ENCODE data around the gene GIGYF2. TPM values are rescaled to one million over a fixed set of nuclear protein-coding genes. Genes with fewer than 3 reads are reported as not detected.

GIGYF2 gene
- total RNA-seq, 1 donor from 2014 or later, result 59.9 TPM

- DNase-seq, result no peak
- Histone ChIP-seq H3K4me1 (no peaks in the 10 kb centered on the region), H3K9me3 (replicated peaks) (no peaks in the 10 kb centered on the region), H3K36me3 (peaks cover 18% of the 10 kb centered on the region), H3K27ac (replicated peaks) (no peak overlapping the region), H3K4me3 (no peak overlapping the region), H3K27me3 (ENCODE audit: low read depth) (no peaks in the 10 kb centered on the region)
- intact Hi-C loops (cut with micrococcal nuclease), result no loop called here
- TF ChIP-seq, protein P1, sequence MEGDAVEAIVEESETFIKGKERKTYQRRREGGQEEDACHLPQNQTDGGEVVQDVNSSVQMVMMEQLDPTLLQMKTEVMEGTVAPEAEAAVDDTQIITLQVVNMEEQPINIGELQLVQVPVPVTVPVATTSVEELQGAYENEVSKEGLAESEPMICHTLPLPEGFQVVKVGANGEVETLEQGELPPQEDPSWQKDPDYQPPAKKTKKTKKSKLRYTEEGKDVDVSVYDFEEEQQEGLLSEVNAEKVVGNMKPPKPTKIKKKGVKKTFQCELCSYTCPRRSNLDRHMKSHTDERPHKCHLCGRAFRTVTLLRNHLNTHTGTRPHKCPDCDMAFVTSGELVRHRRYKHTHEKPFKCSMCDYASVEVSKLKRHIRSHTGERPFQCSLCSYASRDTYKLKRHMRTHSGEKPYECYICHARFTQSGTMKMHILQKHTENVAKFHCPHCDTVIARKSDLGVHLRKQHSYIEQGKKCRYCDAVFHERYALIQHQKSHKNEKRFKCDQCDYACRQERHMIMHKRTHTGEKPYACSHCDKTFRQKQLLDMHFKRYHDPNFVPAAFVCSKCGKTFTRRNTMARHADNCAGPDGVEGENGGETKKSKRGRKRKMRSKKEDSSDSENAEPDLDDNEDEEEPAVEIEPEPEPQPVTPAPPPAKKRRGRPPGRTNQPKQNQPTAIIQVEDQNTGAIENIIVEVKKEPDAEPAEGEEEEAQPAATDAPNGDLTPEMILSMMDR (IDR thresholded peaks at IDR 0.05; ENCODE audit: borderline replicate concordance), result no peak
Observed at GRCh38 chr2:232741972-232742371, 44.8 kb downstream of the GIGYF2 start.

- TF ChIP-seq, protein P1 (IDR thresholded peaks at IDR 0.05; ENCODE audit: borderline replicate concordance), result no peak
- Histone ChIP-seq H3K36me3 (peaks cover 31% of the 10 kb centered on the region), H3K27ac (replicated peaks) (no peak overlapping the region), H3K27me3 (ENCODE audit: low read depth) (no peaks in the 10 kb centered on the region), H3K9me3 (replicated peaks) (no peaks in the 10 kb centered on the region), H3K4me3 (no peak overlapping the region), H3K4me1 (no peaks in the 10 kb centered on the region)
- DNase-seq, result no peak
- intact Hi-C loops (cut with micrococcal nuclease), result no loop called here
Observed at GRCh38 chr2:232744963-232745362, 47.8 kb downstream of the GIGYF2 start.

DNA sequence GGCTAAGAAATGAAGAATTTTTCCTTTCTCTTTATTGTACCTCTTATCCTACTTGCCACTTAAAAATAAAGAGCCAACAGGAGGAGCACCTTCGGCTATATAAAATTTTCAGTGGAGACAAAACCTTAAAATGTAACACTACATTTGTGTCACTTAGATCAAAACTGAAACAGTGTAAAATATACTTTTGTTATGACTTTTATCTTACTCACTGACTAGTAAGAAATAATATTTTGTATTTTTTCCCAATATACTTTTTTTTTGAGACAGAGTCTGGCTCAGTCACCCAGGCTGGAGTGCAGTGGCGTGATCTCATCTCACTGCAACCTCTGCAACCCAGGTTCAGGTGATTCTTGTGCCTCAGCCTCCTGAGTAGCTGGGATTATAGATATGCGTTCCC lies 50.9 kb downstream of the GIGYF2 start:
- Histone ChIP-seq H3K9me3 (replicated peaks) (no peaks in the 10 kb centered on the region), H3K27ac (replicated peaks) (no peak overlapping the region), H3K4me3 (no peak overlapping the region), H3K4me1 (no peaks in the 10 kb centered on the region), H3K27me3 (ENCODE audit: low read depth) (no peaks in the 10 kb centered on the region), H3K36me3 (peaks cover 57% of the 10 kb centered on the region)
- intact Hi-C loops (cut with micrococcal nuclease), result no loop called here
- TF ChIP-seq, protein P1 (IDR thresholded peaks at IDR 0.05; ENCODE audit: borderline replicate concordance), result no peak
- no peak for DNase-seq

DNA sequence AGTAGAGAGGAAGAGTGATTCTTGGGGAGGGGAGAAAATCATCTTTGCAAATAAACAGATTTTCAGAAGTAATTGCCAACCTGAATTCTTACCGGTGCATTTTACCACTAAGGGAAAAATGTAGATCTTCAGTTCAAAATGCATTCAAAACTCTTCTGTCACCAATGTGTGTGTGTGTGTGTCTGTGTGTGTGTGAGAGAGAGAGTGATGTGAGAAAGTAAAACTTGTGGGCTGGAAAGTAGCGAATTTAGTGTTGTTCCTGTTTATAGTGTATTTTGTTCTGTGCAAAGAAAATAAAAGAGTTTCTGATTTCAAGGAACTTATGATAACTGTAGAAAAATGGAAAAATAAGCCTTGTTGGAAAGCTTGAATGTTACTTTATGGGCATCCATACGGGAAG lies 52.2 kb downstream of the GIGYF2 start:
- DNase-seq, result no peak
- Histone ChIP-seq H3K27me3 (ENCODE audit: low read depth) (no peaks in the 10 kb centered on the region), H3K4me1 (no peaks in the 10 kb centered on the region), H3K4me3 (no peak overlapping the region), H3K27ac (replicated peaks) (no peak overlapping the region), H3K36me3 (peaks cover 69% of the 10 kb centered on the region), H3K9me3 (replicated peaks) (no peaks in the 10 kb centered on the region)
- TF ChIP-seq, protein P1 (IDR thresholded peaks at IDR 0.05; ENCODE audit: borderline replicate concordance), result no peak
- intact Hi-C loops (cut with micrococcal nuclease), result no loop called here

- Histone ChIP-seq H3K27ac (replicated peaks) (no peak overlapping the region), H3K4me1 (no peaks in the 10 kb centered on the region), H3K9me3 (replicated peaks) (no peaks in the 10 kb centered on the region), H3K36me3 (peaks cover 67% of the 10 kb centered on the region), H3K27me3 (ENCODE audit: low read depth) (no peaks in the 10 kb centered on the region), H3K4me3 (no peak overlapping the region)
- DNase-seq, result no peak
- intact Hi-C loops (cut with micrococcal nuclease), result no loop called here
- TF ChIP-seq, protein P1 (IDR thresholded peaks at IDR 0.05; ENCODE audit: borderline replicate concordance), result no peak
Observed at GRCh38 chr2:232750135-232750671, 53.1 kb downstream of the GIGYF2 start.
